HG03196 (cell line): Measurements from ENCODE around the gene CHPF.

ENCODE experiments used
- ATAC-seq: cut with Tn5 transposase; IDR thresholded peaks from one replicate; pipeline ENCODE4 v1.9.1; 2021; ENCODE audit not compliant: unreplicated experiment

CHPF gene

DNA sequence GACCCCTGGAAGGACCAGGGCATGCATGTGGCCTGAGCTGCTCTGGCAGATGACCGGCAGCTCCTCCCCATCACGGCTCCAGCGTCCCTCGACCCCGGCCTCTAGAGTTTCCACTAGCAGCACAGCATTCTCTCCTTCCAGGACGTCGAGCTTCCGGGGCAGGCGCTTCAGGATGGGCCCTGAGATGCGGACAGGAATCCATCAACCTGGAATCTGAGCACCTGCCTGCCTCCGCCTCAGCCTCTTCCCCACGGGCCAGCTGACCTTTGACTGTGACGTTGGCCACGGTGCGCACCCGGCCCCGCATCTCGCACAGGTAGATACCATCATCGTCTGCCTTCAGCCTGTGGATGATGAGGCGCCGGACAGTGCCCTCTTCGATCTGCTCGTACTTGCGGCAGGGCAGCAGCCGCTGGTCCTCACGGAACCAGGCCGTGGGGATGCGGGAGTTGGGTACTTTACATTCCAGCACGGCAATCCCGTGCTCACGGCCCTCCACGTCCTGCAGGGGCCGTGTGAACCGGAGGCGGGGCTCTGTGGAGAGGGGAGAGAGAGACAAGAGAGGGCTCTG, 24.3 kb upstream of the CHPF start:
- ATAC-seq, result no peak

DNA sequence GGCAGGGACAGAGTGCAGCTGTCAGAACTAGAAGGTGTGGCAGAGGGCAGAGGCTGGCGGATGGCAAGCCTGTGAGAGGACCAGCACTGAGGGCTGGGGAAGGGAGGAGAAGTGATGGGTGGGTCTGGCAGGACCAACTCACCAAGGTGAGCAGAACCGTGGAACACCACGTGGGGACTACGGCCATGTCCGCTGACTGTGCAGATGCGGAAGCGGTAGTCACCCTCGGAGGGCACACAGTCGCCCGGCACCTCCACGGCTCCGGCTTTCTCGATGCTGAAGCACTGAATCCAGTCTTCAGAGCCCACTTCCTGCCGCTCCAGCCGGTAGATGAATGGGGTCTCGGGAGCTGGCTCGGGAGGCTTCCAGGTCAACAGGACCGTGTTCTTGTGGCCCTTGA, 23.5 kb upstream of the CHPF start:
- ATAC-seq, result no peak

DNA sequence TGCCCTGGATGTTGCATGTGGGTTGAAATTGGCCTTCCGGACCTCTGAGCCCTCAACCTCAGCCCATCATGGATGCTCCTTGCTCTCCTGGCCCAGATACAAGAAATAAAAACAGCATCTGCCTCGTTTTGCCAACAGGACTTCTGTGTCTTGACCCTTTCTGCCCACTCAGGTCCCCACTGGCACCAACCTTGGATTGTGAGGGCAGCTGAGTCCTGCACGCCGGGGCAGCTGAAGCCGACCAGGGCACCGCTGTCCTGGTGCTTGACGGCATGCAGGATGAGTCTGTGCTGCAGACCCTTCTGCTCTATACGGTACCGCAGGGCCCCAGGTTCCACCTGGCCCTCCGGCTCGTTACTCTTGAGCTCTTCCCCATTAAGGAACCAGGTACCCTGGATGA, 23.0 kb upstream of the CHPF start:
- no peak for ATAC-seq

DNA sequence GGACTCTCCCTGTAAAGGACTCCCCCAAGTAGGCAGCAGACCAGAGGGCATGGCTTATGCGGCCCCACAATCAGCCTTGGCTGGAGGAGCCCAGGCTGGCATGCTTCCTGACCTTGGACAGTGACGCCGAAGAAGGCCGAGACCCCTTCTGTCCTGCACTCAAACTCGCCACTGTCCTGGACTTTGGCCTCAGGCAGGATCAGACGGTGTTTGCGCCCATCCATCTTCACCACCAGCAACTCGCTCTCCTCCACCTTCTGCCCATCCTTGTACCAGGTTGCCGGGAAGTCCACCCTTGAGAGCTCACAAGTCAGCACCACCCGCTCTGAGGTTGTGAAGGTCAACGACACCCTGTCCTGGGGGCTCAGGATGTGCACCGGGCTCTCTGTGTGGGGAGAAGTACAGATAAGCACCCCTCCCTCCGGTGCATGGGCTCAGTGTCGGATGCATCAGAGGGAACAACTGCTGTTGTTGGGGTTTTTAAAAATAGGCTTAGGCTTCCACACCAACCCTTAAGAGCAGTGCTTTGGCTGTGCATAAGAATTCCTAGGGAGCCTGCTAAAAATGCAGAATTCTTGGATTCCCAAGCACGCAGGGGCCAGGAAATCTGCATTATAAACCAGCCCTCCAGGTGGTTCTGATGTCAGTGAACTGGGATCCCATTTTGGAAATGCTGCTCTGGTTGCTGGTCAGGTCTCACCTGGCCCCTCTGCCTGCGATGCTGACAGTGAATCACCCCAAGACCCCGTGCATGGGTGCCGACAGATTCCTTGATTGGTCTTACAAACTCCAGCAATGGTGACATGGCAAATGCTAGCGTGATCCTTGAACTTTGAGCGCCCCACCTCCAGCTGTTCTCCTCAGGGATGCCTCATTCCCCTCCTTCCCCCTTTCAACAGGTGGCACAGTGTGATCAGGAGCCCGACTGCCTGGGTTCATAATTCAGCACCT, 21.8 kb upstream of the CHPF start:
- ATAC-seq, result no peak

DNA sequence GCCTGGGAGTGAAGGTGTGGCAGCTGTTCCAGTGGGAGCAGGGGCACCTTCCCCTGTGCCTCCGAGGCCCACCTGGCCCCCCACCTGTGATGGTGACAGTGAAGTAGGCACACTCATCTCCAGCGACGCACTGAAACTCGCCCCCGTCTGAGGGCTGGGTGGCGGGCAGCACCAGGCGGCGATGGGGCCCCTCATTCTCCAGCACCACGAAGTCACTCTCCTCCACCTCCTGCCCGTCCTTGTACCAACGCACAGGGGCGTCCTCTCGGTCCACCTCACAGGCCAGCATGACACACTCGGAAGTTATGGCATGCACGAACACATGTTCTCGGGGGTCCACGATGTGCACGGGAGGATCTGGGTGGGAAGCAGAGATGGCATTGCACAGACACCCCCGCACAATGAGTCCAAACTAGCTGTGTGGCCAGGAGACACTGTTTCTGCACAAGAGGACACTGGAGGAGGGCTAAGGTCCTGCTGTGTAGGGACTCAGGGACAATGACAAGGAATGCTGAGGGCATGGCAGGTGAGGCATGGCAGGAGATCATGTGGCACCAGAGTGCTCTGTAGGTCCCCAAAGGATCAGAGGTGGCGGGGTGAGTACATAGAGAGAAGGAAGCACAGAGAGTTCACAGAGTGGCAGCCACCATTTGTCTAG, 19.8 kb upstream of the CHPF start:
- ATAC-seq, result no peak

DNA sequence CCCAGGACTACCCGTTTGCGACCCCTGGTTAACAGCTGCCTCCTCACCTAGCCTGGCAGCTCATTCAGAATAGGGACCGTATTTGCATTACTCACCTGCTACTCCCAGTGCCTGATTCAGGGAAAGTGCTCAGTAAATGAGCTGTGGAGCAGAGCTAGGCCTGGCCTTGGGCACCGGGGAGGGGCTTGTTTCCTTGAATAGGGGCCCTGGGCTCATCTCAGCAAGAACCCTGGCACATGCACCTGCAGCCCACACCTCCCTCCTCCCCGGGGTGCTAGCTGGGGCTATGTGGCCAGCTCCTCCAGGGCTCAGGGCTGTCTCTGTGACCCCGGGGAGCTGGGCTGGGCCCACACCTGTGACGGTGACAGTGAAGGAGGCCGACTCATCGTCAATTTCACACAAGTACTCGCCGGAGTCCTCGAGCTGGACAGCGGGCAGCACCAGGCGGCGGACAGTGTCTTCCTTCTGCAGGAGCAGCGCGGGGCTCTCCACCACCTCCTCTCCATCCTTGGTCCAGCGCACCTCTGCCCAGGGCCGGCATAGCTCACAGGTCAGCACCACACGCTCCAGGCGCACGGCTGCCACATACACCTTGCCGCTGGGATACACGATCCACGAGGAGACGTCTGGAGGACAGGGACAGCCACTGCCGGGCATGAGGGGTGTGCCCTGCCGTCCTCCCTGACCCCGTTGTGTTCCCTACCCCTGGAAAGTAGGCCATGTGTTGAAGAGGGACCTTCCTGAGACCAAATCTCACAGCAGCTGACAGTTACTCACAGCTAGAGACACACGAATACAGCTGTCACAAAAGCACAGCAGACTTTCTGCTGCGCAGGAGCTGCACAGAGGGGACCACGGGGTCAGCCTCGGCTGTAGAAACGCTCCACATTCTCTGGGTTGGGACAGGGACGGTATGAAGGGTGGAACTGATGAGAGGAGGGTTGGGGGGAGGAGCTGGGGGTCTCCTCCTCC, 18.7 kb upstream of the CHPF start:
- ATAC-seq, result no peak

DNA sequence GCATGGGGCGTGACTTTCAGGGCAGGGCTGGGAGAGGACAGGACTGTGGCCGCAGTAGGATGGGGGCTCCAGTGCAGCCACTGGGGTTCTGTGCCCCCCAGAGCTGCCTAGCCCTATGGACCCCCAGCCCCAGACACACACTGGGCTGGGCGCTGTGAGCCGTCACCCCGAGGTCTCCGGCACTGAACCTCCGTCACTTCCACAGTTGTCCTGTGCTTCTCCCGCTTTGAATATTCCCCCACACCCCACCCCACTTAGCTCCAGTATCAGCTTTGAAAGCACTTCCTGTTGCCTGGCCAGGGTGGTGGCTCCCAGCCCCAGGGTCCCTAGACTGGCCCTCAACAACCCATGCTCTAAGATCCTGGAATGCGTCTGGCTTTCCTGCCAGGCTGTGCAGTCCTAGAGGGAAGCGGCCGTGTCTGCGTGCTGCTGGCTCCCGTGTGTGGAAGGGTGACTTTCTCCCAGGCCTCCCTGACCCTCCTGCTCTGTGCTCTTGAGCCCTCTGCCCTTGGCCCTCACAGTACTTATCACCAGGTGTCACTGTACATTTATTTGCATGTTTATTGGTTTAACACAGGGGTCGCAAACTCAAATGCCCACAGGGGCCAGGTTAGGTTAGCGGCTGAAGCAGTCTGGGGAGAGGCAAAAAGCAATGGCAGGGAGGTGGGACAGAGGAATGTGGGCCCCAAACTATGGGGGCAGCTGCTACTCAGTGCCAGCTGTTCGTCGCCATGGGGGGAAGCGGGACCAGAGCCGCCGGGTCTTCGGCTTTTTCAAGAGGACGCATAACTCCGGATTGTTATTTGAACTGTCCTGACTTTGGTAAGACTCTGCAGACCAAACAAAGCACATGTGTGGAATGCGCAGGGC, 17.8 kb upstream of the CHPF start:
- ATAC-seq, result no peak

DNA sequence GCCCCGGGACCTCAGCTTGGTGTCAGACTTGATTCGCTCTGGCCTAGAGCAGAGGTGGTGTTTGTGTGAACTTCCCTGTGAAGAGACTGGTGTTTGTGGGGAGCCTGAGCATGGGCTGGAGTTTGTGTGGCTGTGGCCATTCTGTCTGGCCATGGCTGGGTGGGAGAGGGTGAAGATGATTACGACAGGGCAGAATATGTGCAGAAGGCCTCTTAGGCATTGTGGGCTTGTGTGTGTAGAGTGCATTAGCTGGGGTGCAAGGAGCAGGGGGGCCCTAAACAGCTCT, 17.2 kb upstream of the CHPF start:
- no peak for ATAC-seq

DNA sequence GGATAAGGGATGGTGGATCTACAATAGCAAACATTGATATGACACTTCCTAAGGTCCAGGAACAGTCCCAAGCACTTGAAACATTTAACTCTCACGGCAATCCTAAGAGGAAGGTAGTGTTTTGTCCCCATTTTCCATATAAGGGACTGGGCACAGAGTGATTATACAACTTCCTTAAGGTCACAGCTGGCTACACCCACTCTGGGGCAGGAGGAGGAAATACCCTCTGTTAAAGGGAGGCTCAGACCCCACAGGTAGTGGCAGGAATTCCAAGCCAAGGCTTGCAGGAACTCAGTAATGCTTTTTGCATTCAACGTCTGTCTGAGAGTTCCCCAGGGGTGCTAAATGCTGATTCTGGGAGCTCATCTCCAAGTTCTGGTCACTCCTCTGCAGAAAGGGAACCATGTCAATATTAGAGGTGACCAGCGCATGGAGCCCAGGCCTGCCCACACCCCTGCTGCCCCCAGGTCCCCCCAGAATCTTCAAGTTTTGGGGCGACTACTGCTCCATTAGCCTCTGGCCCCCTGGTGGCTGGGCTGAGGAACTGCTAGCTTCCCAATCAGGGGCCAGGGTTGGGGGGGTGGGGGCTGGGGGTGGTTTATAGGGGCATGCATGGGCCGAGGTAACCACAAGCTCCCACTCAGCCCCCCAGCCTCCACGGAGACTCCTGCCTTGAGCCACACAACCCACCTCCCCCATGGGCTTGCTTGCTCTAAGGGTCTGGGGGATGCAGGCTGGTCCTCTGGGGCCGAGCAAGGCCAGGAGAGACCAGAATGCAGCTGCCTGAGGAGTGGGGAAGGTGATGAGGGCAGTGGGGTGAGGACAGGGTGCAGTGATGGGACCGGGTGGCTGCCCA, 16.7 kb upstream of the CHPF start:
- no peak for ATAC-seq

DNA sequence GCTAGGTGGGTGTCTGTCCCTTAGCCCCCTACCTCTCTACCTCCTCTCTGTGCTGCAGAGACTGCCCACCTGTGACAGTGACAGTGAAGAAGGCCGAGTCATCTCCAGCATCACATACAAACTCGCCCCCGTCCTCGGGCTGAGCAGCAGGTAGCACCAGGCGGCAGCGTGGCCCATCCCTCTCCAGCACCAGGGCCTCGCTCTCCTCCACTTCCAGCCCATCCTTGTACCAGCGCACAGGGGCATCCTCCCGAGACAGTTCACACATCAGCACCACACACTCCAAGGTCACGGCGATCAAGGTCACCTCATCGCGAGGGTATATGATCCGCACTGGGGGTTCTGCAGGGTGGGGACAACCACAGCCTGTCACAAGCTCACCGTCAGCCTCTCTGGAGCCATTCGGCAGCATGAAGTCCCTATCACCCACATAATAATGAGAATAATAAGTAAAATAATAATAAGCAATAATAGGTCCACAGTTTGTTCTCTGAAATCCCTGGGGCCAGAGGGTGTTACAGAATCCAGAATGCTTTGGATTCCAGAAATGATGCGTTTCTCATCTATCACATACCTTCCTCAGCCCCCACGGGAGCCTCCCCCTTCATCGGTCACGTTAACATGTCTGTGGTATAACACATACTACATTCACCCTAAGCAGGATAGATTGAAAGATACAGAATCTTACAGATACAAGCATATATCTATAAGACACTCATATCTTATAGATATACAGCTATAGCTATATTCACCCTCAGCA, 15.7 kb upstream of the CHPF start:
- no peak for ATAC-seq

DNA sequence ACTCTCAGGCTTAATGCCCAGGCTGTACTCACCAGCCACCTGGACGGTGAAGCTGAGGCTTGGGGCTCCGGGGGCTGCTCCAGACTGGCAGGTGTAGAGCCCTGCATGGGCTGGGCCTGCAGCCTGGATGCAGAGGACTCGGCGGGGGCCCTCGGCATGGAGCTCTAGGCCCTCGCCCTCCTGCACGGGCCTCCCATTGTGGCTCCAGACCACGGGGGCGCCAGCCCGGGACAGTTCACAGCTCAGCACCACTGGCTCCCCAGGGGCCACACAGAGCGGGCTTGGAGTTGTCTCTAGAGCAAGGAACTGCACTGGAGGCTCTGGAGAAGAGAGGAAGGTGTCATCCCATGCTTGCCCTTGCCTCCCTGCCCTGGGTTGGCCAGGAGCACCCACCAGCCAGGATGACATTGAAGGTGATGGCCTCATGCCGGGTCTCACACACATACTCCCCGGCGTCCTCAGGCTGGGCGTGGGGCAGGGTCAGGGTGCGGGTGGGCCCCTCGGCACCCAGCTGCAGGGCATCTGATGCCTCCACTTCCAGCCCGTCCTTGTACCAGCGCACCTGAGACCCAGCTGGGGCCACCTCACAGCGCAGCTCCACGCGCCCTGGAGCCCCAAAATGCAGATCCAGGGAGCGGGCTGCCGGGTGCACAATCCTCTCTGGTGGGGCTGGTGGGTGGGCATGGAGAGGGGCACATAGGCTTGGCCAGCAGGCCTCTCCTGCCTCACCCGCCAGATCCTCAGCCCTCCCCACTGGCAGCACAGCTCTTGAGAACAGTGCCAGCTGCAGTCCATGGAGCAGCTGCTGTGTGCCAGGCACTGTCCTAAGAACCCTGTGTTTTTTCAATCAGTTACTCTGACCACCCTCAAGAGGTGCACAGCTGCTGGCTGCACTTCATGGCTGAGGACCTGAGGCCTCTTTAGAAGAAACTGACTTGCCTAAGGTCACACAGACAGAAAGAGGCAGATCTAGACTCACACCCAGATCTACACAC, 14.5 kb upstream of the CHPF start:
- no peak for ATAC-seq

DNA sequence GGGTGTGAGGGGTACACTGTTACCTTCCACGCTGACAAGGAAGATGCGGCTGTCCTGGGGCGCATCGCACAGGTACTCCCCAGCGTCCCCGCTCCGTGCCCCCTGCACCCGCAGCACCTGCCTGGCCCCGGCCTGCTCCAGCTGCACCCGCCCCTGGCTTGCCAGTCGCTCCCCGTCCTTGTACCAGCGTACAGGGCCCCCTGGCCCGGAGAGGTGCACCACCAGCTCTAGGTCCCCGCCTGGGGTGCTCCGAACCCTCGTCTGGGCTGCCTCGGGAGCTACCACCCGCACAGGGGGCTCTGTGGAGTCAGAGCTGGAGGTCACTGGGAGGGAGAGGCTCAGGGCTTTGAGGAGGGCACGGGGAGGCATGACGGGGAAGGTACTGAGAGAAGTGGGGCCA, 13.7 kb upstream of the CHPF start:
- ATAC-seq, result no peak

DNA sequence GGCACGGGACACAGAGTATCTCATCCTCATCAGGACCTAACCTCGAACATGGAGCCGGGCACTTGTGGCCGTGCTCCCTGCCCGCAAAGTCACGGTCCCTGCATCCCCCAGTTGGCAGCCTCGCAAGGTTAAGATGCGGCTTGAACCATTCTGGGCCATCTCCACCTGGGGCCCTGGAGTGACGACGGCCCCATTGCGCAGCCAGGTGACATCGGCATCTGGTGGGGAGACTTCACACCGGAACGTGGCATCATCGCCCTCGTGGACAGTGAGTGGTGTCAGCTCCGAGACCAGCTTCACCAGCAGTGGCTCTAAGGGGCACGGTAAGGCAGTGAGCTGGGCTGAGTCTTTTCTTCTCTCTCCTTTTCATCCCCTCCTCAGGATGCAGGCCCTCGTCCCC, 12.8 kb upstream of the CHPF start:
- no peak for ATAC-seq

DNA sequence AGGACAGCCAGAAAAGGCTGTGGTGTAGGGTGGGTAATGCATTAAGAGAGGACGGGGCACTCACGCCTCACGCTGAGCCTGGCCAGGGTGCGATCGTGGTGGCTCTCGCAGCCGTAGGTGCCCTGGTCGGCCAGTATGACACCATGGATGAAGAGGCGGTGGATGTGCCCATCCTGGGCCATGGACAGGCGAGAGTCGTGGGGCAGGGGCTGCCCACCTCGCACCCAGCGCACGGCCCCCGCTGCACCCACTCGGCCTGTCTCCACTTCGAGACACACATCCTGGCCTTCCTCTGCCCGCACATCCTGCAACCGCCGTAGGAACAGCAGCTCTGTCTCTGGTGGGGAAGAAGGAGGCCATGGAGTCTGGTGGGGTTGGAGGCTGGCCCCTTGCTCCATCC, 12.3 kb upstream of the CHPF start:
- ATAC-seq, result no peak

DNA sequence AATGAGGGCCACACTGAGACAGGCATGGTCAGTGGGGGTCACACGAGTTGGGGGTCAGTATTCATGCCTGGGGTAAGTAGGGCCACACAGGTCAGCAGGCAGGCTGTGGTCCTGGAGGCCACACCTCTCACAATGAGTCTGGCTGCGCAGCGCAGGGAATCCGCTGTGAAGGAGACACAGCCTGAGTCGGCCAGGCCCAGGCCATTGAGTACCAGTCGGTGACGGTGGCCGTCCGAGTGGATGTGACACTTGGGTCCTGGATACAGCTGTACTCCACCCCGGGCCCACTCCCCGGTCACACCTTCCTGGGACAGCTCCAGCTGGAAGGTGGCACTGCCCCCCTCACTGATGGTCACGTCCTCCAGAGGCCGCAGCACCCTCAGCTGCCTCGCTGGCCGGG, 10.7 kb upstream of the CHPF start:
- no peak for ATAC-seq

DNA sequence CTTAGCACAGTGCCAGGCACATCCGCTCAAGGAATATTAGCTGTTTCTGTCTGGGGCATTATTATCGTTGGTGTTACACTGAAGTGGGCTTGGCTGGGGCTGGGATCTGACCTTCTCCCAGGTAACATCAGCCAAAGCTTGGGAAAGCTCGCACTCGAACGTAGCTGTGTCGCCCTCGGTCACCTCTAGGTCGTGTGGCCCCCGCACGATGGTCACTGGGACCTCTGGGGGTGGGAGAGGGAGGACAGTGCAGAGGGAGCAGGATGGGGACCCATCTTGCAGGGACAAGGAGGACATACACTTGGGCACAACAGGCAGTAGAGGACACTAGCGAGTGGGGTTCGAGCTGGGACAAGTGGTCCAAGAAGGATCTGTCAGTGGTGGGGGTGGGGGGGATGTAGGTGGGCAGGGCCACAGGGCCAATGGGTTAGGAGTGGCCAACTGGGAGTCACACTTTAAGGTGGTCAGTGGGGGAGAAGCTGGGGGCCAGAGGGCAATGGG, 9.9 kb upstream of the CHPF start:
- no peak for ATAC-seq

DNA sequence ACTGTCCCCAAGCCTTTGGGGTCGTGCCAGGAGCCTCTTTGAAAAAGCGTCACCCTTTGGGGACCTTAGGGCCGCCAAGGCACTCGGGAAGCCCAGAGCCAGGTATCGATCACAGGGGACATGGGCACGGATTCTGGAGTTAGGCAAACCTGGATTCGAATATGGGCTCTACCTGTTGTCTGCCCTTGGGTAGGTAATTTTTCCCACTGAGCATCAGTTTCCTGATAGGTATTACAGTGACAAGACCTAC, 9.5 kb upstream of the CHPF start:
- ATAC-seq, result no peak
